IgD-negative memory B cell (primary cell): ENCODE results near the gene NAPB. TPM values are rescaled to one million over a fixed set of nuclear protein-coding genes. Genes with fewer than 3 reads are reported as not detected.

Experiments
- H3K27ac Mint-ChIP-seq, 3 donors: one replicate each; pipeline ENCODE4 v1.8.0; 2020 to 2022; ENCODE audit warnings: mild to moderate bottlenecking in 3 of 3, mixed read lengths in 3 of 3, moderate library complexity in 1 of 3
- H3K27me3 Mint-ChIP-seq: one replicate; pipeline ENCODE4 v1.8.0; 2021; ENCODE audit warnings: mixed read lengths
- H3K36me3 Mint-ChIP-seq: one replicate; pipeline ENCODE4 v1.8.0; 2020; ENCODE audit warnings: mild to moderate bottlenecking, mixed read lengths
- H3K4me1 Mint-ChIP-seq, 3 donors: one replicate each; pipeline ENCODE4 v1.8.0; 2020 to 2022; ENCODE audit warnings: mixed read lengths in 3 of 3, mild to moderate bottlenecking in 1 of 3
- H3K4me3 Mint-ChIP-seq, 4 donors: one replicate each; pipeline ENCODE4 v1.8.0; 2020 to 2022; ENCODE audit warnings: mild to moderate bottlenecking in 4 of 4, mixed read lengths in 4 of 4, moderate library complexity in 3 of 4
- H3K9me3 Mint-ChIP-seq, 3 donors: one replicate each; pipeline ENCODE4 v1.8.0; 2020 to 2021; ENCODE audit warnings: mixed read lengths in 3 of 3, mild to moderate bottlenecking in 1 of 3
- polyA plus RNA-seq: library from polyadenylated mRNA; unstranded; fragments of 300-500 nt; fragmentation: Illumina TruSeq; gene quantifications from one replicate; pipeline ENCODE4 v1.2.3, GENCODE V29; 2021

NAPB gene
- polyA plus RNA-seq, 1 donor from 2014 or later, result 5.8 TPM

DNA sequence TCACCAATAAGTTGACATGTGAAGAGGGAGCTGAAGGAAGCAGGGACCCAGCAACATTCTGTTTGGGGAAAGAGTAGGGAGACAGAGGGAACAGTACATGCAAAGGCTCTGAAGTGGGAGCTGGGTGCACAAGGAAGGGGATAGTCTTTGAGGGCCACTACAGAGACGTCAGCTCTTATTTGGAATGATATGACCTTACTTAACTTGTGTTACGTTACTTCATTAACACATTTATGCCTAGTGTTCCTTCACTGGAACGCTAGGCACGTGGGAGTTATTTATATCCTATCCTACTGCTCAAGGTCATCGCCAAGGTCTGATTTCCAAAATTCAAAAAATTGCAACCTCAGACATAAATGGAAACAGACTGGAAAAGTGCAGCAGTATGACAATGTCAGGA lies 20.2 kb downstream of the NAPB start:
- Mint-ChIP-seq H3K27me3 (no peaks in the 10 kb centered on the region), H3K27ac (peak overlapping the region in 1 of 3 donors; percentile 43), H3K4me1 (peaks cover 3 to 4% (median 4%) of the 10 kb centered on the region in 3 donors), H3K9me3 (no peaks in the 10 kb centered on the region), H3K36me3 (peaks cover 4% of the 10 kb centered on the region), H3K4me3 (peak overlapping the region in 1 of 4 donors; percentile 57)

DNA sequence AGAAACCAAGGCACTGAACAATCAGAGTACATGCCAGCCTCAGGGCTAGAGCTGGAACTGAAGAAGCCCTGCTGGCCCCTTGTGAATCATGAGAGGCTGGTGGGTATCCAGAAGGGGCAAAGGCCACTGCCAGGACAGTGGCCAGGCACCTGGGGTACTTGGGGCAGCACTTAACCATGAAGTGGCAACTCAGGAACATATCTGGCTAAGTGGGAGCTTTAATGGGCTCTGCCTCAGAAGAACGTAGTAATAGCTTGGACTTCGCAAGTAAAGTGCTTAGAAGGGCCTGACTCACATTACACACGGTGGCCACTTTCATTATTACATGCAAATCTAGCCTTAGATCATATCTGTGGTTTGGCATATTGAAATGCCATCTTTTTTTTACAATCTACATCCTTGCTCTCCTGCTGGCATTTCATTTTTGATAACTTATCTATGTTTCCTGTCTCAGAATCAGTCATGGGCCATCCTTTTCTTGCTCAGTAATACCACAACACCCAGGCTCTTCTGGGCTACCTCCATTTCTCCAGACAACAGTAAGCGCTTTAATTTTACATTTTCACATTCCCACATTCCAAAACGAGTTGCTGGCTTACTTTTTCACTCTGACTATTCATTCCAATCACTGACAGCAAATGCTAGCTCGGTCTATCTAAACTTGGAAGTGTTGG lies 21.6 kb downstream of the NAPB start:
- no peaks in the 10 kb centered on the region for H3K9me3 Mint-ChIP-seq
- no peak overlapping the region for H3K4me3 Mint-ChIP-seq
- H3K36me3 Mint-ChIP-seq, result peaks cover 4% of the 10 kb centered on the region
- no peaks in the 10 kb centered on the region for H3K27me3 Mint-ChIP-seq
- peaks cover 3 to 4% (median 3%) of the 10 kb centered on the region in 3 donors for H3K4me1 Mint-ChIP-seq
- peak overlapping the region in 1 of 3 donors; percentile 50 for H3K27ac Mint-ChIP-seq

DNA sequence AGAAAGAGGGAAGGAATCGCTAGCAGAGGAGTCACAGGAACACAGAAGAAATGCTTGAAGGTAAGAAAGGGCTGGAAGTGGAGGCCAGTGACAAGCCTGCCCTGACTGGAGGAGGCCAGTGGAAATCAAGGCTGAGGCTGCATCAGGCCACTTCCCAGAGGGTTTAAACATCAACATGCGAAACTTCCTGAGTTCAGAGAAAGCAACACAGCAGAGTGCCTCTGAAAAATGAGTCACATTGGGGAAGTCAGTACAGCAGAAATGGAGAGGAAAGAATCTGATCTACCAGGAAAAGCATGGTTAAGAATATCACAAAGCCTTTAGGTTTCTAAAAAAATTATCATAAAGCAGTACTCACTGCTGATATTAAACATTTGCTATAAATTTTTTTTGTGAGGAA lies 23.3 kb downstream of the NAPB start:
- Mint-ChIP-seq H3K36me3 (peaks cover 10% of the 10 kb centered on the region), H3K4me3 (no peak overlapping the region), H3K9me3 (no peaks in the 10 kb centered on the region), H3K27ac (no peak overlapping the region), H3K27me3 (no peaks in the 10 kb centered on the region), H3K4me1 (peaks cover 0 to 4% (median 3%) of the 10 kb centered on the region in 3 donors)

DNA sequence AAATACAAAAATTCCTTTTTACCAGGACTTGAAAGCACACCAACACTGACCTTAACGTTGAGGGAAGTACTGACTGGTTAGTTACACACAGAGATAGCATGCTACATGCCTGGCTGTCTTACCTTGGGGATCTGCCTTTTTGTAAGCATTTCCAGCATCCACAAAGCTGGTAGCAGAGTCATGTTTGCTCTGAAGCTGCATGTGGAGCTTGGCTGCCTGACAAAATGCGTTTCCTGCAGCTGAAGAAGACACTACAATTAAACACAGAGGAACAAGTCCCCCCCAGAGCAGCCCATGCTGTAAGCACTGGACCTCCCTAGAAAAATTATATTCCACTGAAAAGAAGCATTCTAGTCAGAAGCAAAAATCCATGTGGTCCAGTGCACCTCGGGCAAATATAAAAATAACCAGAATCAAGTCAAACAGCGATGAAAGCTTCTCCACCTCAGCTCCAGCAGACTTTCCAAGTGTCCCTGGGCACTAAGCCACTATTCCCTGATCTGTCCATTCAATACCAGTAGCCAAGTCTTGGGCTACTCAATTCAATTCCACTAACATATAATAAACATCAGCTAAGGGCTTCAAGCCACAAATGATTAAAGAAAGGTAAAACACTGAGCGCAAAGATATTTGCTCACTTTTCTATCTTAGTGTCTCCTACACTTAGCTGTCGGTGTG lies 24.2 kb downstream of the NAPB start:
- H3K36me3 Mint-ChIP-seq, result peaks cover 11% of the 10 kb centered on the region

DNA sequence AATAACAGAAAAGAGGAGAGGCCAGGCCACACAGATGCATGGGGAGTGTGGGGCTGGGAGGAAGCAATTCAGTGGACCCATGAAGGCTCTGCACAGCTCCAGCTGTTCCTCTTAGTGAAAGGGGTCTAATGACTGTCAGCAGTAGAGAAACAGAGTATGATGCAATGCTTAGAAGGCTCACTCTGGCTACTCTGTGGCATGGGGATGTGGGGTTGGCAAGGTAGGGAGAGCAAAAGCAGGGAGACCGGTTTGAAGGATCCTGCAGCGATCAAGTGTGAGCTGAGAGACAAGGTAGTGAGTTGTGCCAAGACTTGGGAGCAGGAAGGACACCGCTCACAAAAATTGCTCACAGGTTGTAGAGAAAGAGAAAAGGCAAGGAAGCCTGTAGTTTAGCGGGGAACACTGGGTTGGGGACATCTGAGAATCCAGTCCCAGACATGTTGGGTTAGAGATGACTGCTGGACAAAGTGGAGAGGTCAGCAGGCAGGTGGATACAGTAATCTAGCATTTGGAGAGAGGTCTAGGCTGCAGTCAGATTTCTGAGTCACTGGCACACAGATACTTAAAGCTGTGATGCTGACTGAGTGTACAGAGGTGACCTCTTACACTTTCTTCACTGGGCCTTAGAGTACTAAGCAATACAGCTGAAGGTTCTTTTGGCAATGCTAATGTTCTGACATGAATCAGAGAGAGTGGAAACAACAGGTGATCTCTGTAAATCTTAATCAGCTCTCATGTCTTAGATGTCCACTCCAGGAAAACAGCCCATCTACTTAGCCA lies 27.1 kb downstream of the NAPB start:
- H3K27me3 Mint-ChIP-seq, result no peaks in the 10 kb centered on the region
- H3K9me3 Mint-ChIP-seq, result no peaks in the 10 kb centered on the region
- peaks cover 15% of the 10 kb centered on the region for H3K36me3 Mint-ChIP-seq
- H3K27ac Mint-ChIP-seq, result no peak overlapping the region
- peaks cover 4 to 9% (median 6%) of the 10 kb centered on the region in 3 donors for H3K4me1 Mint-ChIP-seq
- no peak overlapping the region for H3K4me3 Mint-ChIP-seq

More for the DNA sequence above, 24.2 kb downstream of the NAPB start:
- Mint-ChIP-seq H3K9me3 (no peaks in the 10 kb centered on the region), H3K4me3 (no peak overlapping the region), H3K27me3 (no peaks in the 10 kb centered on the region), H3K4me1 (peaks cover 0 to 5% (median 3%) of the 10 kb centered on the region in 3 donors), H3K27ac (no peak overlapping the region)

DNA sequence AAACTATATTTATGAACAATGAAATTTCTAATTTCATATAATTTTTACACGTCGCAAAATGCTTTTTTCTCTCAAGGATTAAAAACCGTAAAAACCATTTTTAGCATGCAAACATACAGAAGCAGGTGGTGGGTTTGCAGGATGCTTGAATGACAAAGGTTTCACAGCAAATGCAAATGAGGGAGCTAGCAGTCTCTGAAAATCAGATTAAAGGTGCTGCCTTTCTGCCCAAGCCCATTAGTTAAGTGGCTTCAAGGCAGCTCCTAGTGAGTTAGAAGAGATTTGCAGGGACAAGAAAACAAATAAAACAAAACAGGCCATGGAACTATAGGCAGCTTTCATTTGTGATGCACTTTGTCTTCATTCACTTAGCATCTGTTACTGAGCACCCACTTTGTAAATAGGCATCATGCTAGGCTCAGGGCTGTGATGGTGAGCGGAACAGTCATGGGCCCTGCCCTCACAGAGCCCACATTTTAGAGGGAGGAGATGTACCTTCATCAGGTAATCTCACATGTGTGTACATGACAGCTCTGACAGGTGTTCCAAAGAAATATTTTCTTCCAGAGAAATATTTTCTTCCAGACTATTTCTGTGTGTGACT lies 29.5 kb downstream of the NAPB start:
- Mint-ChIP-seq H3K27me3 (no peaks in the 10 kb centered on the region), H3K27ac (peak overlapping the region in 1 of 3 donors; percentile 32), H3K36me3 (peaks cover 15% of the 10 kb centered on the region), H3K4me1 (peaks cover 4 to 9% (median 6%) of the 10 kb centered on the region in 3 donors), H3K9me3 (no peaks in the 10 kb centered on the region), H3K4me3 (no peak overlapping the region)

DNA sequence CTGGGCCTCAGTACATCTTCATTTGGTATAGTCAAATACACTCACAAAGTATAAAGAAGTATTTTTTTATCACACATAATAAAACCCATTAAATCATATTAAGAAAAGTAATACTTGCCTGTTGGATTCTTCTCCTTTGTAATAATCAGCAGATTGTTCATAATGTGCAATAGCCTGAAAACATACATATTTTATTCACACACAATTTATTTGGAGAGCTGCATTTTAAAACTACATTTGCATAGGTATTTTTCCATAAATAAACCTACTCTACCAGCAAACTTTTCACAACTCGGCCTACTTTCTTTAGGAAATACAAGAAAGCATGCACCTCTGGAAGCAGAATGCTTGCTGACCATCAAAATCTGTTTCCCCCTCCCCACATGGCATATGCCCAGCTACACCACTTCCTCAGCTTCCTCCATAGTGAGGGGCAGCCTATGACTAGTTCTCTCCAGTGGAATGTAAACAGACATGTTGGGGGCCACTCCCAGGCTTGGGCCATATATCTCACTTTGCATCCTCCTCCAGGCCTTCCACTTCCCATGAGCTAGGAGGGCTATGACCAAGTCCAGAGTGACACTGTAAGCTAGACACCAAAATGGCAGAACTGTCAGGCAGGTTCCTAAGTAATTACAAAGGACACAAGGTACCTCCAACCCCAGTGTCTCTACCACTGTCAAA lies 31.1 kb downstream of the NAPB start:
- Mint-ChIP-seq H3K27ac (no peak overlapping the region), H3K27me3 (no peaks in the 10 kb centered on the region), H3K9me3 (no peaks in the 10 kb centered on the region), H3K4me1 (peaks cover 4 to 9% (median 6%) of the 10 kb centered on the region in 3 donors), H3K36me3 (peaks cover 15% of the 10 kb centered on the region), H3K4me3 (peak overlapping the region in 1 of 4 donors; percentile 30)

DNA sequence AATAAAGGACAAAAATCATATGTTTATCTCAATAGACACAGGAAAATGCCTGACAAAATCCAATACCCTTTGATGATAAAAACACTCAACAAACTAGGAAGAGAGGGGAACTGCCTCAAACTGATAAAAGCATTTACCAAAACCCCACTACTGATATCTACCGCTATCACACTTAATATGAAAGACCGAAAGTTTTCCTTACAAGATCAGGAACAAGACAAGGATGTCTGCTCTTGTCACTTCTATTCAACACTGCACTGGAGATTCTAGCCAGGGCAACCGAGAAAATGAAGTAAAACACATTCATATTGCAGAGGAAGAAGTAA lies 34.2 kb downstream of the NAPB start:
- Mint-ChIP-seq H3K4me1 (peaks cover 4 to 7% (median 6%) of the 10 kb centered on the region in 3 donors), H3K27me3 (no peaks in the 10 kb centered on the region), H3K27ac (no peak overlapping the region), H3K4me3 (no peak overlapping the region), H3K36me3 (peaks cover 10% of the 10 kb centered on the region), H3K9me3 (peaks cover 0 to 5% (median 0%) of the 10 kb centered on the region in 3 donors)

DNA sequence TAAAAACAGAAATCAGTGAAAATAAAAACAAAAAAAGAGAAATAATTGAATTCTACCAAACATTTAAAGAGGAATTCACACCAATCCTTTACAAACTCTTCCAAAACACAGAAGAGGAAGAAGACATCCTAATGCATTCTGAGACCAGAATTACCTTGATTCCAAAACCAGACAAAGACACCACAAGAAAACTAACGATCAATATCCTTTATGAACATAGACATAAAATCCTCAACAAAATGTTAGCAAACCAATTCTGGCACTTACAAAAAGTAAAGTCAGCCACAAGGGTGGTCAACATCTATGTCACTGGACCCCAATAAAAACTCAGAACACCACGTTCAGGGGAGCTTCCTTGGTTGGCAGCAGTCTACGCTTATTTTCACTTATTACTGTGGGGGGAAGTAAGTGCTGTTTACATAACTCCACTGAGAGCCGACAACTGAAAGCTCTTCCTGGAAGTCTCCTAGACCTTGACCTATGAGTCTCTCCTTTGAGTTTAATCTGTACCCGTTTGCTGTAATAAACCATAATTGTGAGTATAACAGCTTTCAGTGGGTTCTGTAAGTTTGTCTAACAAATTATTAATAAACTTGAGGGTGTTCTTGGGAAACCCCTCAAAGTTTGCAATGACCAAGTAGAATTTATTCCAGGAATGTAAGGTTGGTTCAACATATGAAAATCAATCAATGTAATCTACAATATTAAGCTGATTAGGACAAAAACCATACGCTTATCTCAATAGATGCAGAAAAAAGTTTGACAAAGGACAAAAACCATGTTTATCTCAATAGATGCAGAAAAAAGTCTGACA lies 34.8 kb downstream of the NAPB start:
- peaks cover 0 to 5% (median 0%) of the 10 kb centered on the region in 3 donors for H3K9me3 Mint-ChIP-seq
- H3K27ac Mint-ChIP-seq, result peak overlapping the region in 1 of 3 donors; percentile 31
- no peak overlapping the region for H3K4me3 Mint-ChIP-seq
- peaks cover 12% of the 10 kb centered on the region for H3K36me3 Mint-ChIP-seq
- no peaks in the 10 kb centered on the region for H3K27me3 Mint-ChIP-seq
- H3K4me1 Mint-ChIP-seq, result peaks cover 0 to 6% (median 2%) of the 10 kb centered on the region in 3 donors

DNA sequence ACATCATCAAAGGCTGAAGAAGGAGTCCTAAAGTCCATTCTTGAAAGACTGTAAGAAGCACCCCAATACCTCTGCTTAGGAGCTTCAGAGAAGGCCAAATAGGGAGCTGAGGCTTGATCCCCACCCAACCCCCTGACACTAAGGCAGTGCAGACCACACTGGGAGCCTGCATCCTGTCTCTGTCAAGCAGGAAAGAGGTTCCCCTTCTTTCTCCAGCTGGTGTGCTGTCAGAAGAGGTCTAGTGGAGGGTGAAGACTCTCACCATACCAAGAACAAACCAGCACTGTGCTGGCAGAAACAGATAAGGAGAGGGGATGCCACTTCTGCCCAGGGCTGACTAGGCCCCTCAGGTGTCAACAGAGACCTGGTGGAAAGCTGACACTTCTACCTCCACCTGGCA lies 39.4 kb downstream of the NAPB start:
- H3K36me3 Mint-ChIP-seq, result peaks cover 8% of the 10 kb centered on the region
- no peaks in the 10 kb centered on the region for H3K4me1 Mint-ChIP-seq
- H3K27me3 Mint-ChIP-seq, result no peaks in the 10 kb centered on the region
- no peak overlapping the region for H3K27ac Mint-ChIP-seq
- peaks cover 0 to 5% (median 0%) of the 10 kb centered on the region in 3 donors for H3K9me3 Mint-ChIP-seq
- no peak overlapping the region for H3K4me3 Mint-ChIP-seq

DNA sequence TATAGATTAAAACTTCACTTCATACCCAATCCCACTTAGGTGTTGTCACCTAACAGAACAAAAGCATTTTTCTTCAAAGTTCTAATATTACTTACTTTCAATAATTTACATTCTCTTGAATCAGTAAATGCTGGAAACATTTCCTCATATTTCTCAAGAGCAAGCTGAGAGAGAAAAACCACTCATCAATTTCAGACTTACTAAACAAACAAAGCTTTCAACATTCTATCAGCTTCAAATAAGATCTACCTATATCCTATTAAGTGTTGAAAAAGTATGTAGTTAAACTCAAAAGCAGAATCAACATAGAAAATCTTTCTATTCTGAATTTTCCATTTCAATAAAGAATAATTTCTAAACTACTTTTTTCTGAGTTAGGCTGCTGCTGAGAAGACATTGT lies 41.5 kb downstream of the NAPB start:
- peaks cover 13% of the 10 kb centered on the region for H3K36me3 Mint-ChIP-seq
- H3K4me1 Mint-ChIP-seq, result no peaks in the 10 kb centered on the region
- H3K27ac Mint-ChIP-seq, result no peak overlapping the region
- peaks cover 0 to 5% (median 0%) of the 10 kb centered on the region in 3 donors for H3K9me3 Mint-ChIP-seq
- no peaks in the 10 kb centered on the region for H3K27me3 Mint-ChIP-seq
- no peak overlapping the region for H3K4me3 Mint-ChIP-seq

DNA sequence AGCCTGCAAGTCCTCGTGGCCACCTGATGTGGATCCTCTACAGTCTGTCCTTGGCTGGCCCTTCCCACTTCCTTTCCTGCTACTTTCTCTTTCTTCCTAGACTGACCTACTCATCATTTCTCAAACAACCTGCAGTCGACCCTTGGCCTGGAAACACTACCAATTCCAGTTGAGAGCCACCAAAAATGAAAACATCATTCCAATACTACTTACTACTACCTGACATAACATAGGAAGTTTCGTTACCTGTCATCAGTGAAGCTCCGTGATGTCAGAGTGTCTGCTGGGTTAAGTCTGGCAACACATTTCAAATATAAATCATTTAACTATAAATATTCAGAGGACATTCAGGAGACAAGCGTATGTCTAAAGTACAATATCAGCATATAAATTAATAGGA lies 45.5 kb downstream of the NAPB start:
- Mint-ChIP-seq H3K36me3 (peaks cover 6% of the 10 kb centered on the region), H3K27ac (no peak overlapping the region)

DNA sequence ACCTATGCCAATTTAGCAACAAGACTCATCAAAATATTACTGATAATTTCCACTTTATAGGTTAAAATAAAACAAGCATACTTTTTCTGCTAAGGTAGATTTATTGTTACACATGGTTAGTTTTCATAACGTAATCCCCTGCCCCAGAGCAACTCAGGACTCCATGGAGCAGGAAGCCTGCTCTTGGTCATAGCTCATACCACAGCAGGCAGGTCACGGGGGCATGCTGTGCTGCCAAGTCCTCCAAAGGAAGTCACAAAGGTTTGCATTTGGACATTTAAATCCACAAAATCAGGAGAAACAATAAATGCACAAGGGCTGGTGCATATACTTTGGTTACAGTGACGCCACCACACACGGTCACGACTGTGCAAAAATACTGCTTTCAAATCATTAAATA lies 46.8 kb downstream of the NAPB start:
- Mint-ChIP-seq H3K4me1 (no peaks in the 10 kb centered on the region), H3K27ac (no peak overlapping the region), H3K36me3 (peaks cover 6% of the 10 kb centered on the region), H3K27me3 (no peaks in the 10 kb centered on the region), H3K4me3 (no peak overlapping the region), H3K9me3 (no peaks in the 10 kb centered on the region)

More for the DNA sequence above, 45.5 kb downstream of the NAPB start:
- Mint-ChIP-seq H3K4me1 (no peaks in the 10 kb centered on the region), H3K27me3 (no peaks in the 10 kb centered on the region), H3K4me3 (peak overlapping the region in 1 of 4 donors; percentile 63), H3K9me3 (no peaks in the 10 kb centered on the region)

DNA sequence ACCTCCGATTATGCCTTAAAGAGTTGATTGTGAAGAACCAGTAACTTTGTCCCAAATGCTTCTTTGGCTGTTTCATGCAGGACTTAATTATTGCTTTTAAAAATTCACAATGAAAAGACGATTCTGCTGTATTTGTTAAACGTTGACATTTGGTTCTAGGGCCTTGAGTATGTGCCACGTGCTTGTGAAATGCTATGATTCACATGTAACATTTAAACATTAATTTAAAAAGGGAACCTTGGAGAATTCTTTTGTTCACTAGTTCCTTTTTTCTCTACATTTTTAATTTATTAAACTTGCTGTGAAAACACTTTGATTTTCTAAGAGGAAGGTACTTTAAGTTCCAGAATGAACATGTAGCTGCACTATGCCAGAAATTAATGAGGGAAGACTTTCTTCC lies 49.8 kb downstream of the NAPB start:
- H3K27ac Mint-ChIP-seq, result no peak overlapping the region
- H3K4me1 Mint-ChIP-seq, result peaks cover 5 to 6% (median 5%) of the 10 kb centered on the region in 3 donors
- H3K4me3 Mint-ChIP-seq, result no peak overlapping the region
- H3K9me3 Mint-ChIP-seq, result no peaks in the 10 kb centered on the region
- H3K27me3 Mint-ChIP-seq, result no peaks in the 10 kb centered on the region
- peaks cover 3% of the 10 kb centered on the region for H3K36me3 Mint-ChIP-seq
